HepG2 (cell line): ENCODE measurements around the gene CPNE5. TPM values are rescaled to one million over a fixed set of nuclear protein-coding genes. Genes with fewer than 3 reads are reported as not detected.
A peak's percentile ranks its signal among the peaks of the same experiment; 100 is the strongest.

ENCODE experiments used
- ATAC-seq: fragments of 200-7000 bp; cut with Tn5 transposase; 3 replicates; pipeline ENCODE4 v1.9.1; 2020; ENCODE audit warnings: mild to moderate bottlenecking, moderate library complexity
- BruUV-seq: library from RNA; stranded (reverse); fragments of 400-500 nt; replicated peaks from 2 replicates; lab custom pipeline; 2021; lab: Mats Ljungman, UMichigan
- CTCF ChIA-PET: fragments of 300-600 bp; formaldehyde crosslinking; extraction: SDS; loops from one replicate; lab custom pipeline; 2021; ENCODE audit warnings: low total read pairs, inconsistent platforms, low intra/inter-chr PET ratio; lab: Yijun Ruan, JAX
- POLR2A ChIA-PET: fragments of 350-600 bp; sonication (Branson Sonifier 250); formaldehyde crosslinking; loops from one replicate; lab custom pipeline; 2020; ENCODE audit warnings: antibody characterized with exemption, inconsistent platforms; lab: Yijun Ruan, JAX
- DNase-seq: peaks from one replicate; pipeline ENCODE4 v3.0.0-alpha.2; 2015; ENCODE audit warnings: low spot score
- FAIRE-seq: peaks from 3 replicates; lab custom pipeline; 2011; peaks lifted over from hg19 to GRCh38; lab: Jason Lieb, UNC
- H2AFZ ChIP-seq: one replicate; pipeline ENCODE4 v1.6.1; 2011; ENCODE audit warnings: low read length, inconsistent platforms
- H3K27ac ChIP-seq: fragments of 300-600 bp; 3 replicates; pipeline ENCODE4 v1.8.0; 2011; ENCODE audit warnings: mixed run types, mild to moderate bottlenecking, mixed read lengths, low read length, inconsistent platforms; ENCODE audit not compliant: insufficient read depth; ENCODE audit errors: extremely low read length
- H3K27me3 ChIP-seq, 2 experiments: fragments of 200-600 bp in 1 of 2; 2 replicates in 1 of 2; 3 replicates in 1 of 2; pipeline versions ENCODE4 v1.6.0 to v1.8.0; 2011; ENCODE audit warnings: low read length in 2 of 2, mild to moderate bottlenecking in 2 of 2, moderate library complexity in 2 of 2, inconsistent platforms in 1 of 2; ENCODE audit not compliant: insufficient read depth in 2 of 2, control insufficient read depth in 1 of 2
- H3K36me3 ChIP-seq, 2 experiments: fragments of 200-600 bp in 1 of 2; replicated peaks in 1 of 2; 2 replicates in 1 of 2; 3 replicates in 1 of 2; pipeline versions ENCODE4 v1.5.1 to v1.8.0; 2011; ENCODE audit warnings: low read length in 2 of 2, inconsistent platforms in 1 of 2; ENCODE audit not compliant: insufficient read depth in 2 of 2, control insufficient read depth in 1 of 2
- H3K4me1 ChIP-seq: 2 replicates; pipeline ENCODE4 v1.5.1; 2012; ENCODE audit warnings: low read length, inconsistent platforms; ENCODE audit not compliant: insufficient read depth
- H3K4me2 ChIP-seq: 2 replicates; pipeline ENCODE4 v1.6.0; 2011; ENCODE audit warnings: low read depth, low read length, inconsistent platforms
- H3K4me3 ChIP-seq, 3 experiments: fragments of 200-600 bp in 1 of 3; sonication (generic), shearing (Covaris generic) in 1 of 3; replicated peaks in 1 of 3; 2 replicates each; pipeline ENCODE4 v1.5.1; 2011 to 2016; ENCODE audit warnings: low read length in 3 of 3, inconsistent platforms in 2 of 3, low read depth in 2 of 3, mild to moderate bottlenecking in 2 of 3, control low read depth in 1 of 3, mixed read lengths in 1 of 3; ENCODE audit not compliant: insufficient read depth in 1 of 3
- H3K79me2 ChIP-seq: one replicate; pipeline ENCODE4 v1.6.1; 2011; ENCODE audit warnings: low read length, inconsistent platforms; ENCODE audit not compliant: insufficient read depth
- H3K9ac ChIP-seq: 2 replicates; pipeline ENCODE4 v1.6.0; 2011; ENCODE audit warnings: mild to moderate bottlenecking, low read depth, low read length, inconsistent platforms; ENCODE audit not compliant: insufficient read depth
- H3K9me3 ChIP-seq: 2 replicates; pipeline ENCODE4 v1.5.1; 2012; ENCODE audit warnings: mild to moderate bottlenecking, low read length
- H4K20me1 ChIP-seq: 2 replicates; pipeline ENCODE4 v1.6.0; 2011; ENCODE audit warnings: inconsistent platforms, mild to moderate bottlenecking, low read length, moderate library complexity; ENCODE audit not compliant: insufficient read depth
- EP300 ChIP-seq, 3 experiments: sonication (generic) in 1 of 3; formaldehyde crosslinking in 1 of 3; IDR thresholded peaks; 2 replicates each; pipeline versions ENCODE4 v1.5.1 to v1.6.1; 2011 to 2020; ENCODE audit warnings: low read depth in 2 of 3, low read length in 2 of 3, borderline replicate concordance in 1 of 3, improper control_type of control experiment in 1 of 3, mild to moderate bottlenecking in 1 of 3, missing genetic modification reagents in 1 of 3, moderate library complexity in 1 of 3
- HMG20A ChIP-seq: IDR thresholded peaks from 2 replicates; pipeline ENCODE4 v1.6.1; 2016; ENCODE audit warnings: borderline replicate concordance
- HNF1A ChIP-seq, 2 experiments: sonication (generic) in 1 of 2; formaldehyde crosslinking in 1 of 2; IDR thresholded peaks; 2 replicates each; pipeline versions ENCODE4 v1.4.0 to v1.6.1; 2016 to 2020; ENCODE audit warnings: borderline replicate concordance in 1 of 2, low read depth in 1 of 2, mild to moderate bottlenecking in 1 of 2, missing genetic modification reagents in 1 of 2
- HOXA3 ChIP-seq: sonication (generic); formaldehyde crosslinking; IDR thresholded peaks from 2 replicates; pipeline ENCODE4 v1.5.0; 2020; ENCODE audit warnings: missing genetic modification reagents
- KDM1A ChIP-seq: IDR thresholded peaks from 2 replicates; pipeline ENCODE4 v1.6.1; 2016; ENCODE audit warnings: missing compliant biosample characterization
- MEF2D ChIP-seq: sonication (generic); formaldehyde crosslinking; IDR thresholded peaks from 2 replicates; pipeline ENCODE4 v1.5.1; 2020; ENCODE audit warnings: mild to moderate bottlenecking, missing genetic modification reagents
- NFKB2 ChIP-seq: sonication (generic); formaldehyde crosslinking; IDR thresholded peaks from 2 replicates; pipeline ENCODE4 v1.4.0; 2020; ENCODE audit warnings: missing genetic modification reagents, borderline replicate concordance
- NFKBIZ ChIP-seq: IDR thresholded peaks from 2 replicates; pipeline ENCODE4 v1.6.1; 2018; ENCODE audit warnings: missing genetic modification reagents, missing compliant biosample characterization
- PREB ChIP-seq: sonication (generic); formaldehyde crosslinking; IDR thresholded peaks from 2 replicates; pipeline ENCODE4 v1.4.0; 2020; ENCODE audit warnings: missing genetic modification reagents
- PRMT3 ChIP-seq: sonication (generic); formaldehyde crosslinking; IDR thresholded peaks from 2 replicates; pipeline ENCODE4 v1.8.1; 2022; ENCODE audit warnings: low read depth, mild to moderate bottlenecking, moderate library complexity, missing genetic modification reagents, borderline replicate concordance
- SATB2 ChIP-seq: sonication (generic); formaldehyde crosslinking; IDR thresholded peaks from 2 replicates; pipeline ENCODE4 v1.5.0; 2020; ENCODE audit warnings: missing genetic modification reagents
- SIN3A ChIP-seq: IDR thresholded peaks from 2 replicates; pipeline ENCODE4 v1.6.1; 2011; ENCODE audit warnings: low read depth, mild to moderate bottlenecking, control low read depth, low read length, borderline replicate concordance
- SMAD3 ChIP-seq: sonication (generic); formaldehyde crosslinking; IDR thresholded peaks from 2 replicates; pipeline ENCODE4 v1.4.0; 2020; ENCODE audit warnings: missing genetic modification reagents
- SP2 ChIP-seq: sonication (generic); formaldehyde crosslinking; IDR thresholded peaks from 2 replicates; pipeline ENCODE4 v1.5.1; 2020; ENCODE audit warnings: mild to moderate bottlenecking, missing genetic modification reagents
- SRY ChIP-seq: sonication (generic); formaldehyde crosslinking; IDR thresholded peaks from 2 replicates; pipeline ENCODE4 v1.8.0; 2022; ENCODE audit warnings: mild to moderate bottlenecking, missing genetic modification reagents
- TAF15 ChIP-seq: fragments of 200-400 bp; formaldehyde crosslinking; IDR thresholded peaks from one replicate; pipeline ENCODE4 v1.6.1; 2018; ENCODE audit warnings: mild to moderate bottlenecking, low read depth, low read length; ENCODE audit not compliant: poor library complexity, severe bottlenecking
- ZNF678 ChIP-seq: sonication (generic); formaldehyde crosslinking; IDR thresholded peaks from 2 replicates; pipeline ENCODE4 v1.4.0; 2020; ENCODE audit warnings: mild to moderate bottlenecking, missing genetic modification reagents
- WGBS: methylation state at CpG from one replicate; pipeline ENCODE4 v1.1.6; 2017; ENCODE audit warnings: low lambda C conversion rate; 5-methylcytosine and 5-hydroxymethylcytosine counted together
- in situ Hi-C: cut with HindIII; loops from 2 replicates; pipeline ENCODE4 v1.10.0; 2017; ENCODE audit warnings: low pct_unique_long_range_greater_than_20kb; ENCODE audit not compliant: extremely low pct_ligation_motif_present
- intact Hi-C: fragments of 100-400 bp; cut with micrococcal nuclease; formaldehyde crosslinking; loops from one replicate; pipeline ENCODE4 v1.10.0; 2022; ENCODE audit not compliant: unreplicated experiment
- polyA plus RNA-seq, 8 experiments: library from polyadenylated mRNA; depleted of rRNA in 3 of 8; stranded (reverse) in 7 of 8; unstranded in 1 of 8; fragments of >200 nt; fragmentation: Illumina TruSeq in 4 of 8; extraction: Trizol in 4 of 8; gene quantifications; 2 replicates each; pipeline versions ENCODE4 v1.2.1 to v1.2.3, GENCODE V29; 2011 to 2016; ENCODE audit warnings: low read depth in 4 of 8, missing spikeins in 1 of 8, mixed read lengths in 1 of 8; ENCODE audit not compliant: insufficient read depth in 1 of 8
- total RNA-seq, 5 experiments: library from RNA; depleted of rRNA; stranded (reverse); fragments of >200 nt; fragmentation: Illumina TruSeq; extraction: Trizol; gene quantifications; 2 replicates each; pipeline ENCODE4 v1.2.3, GENCODE V29; 2016; ENCODE audit warnings: low read depth in 1 of 5

The CPNE5 gene
- total and polyA plus RNA-seq, 2 of the 13 experiments (the other 11 are each of a cell fraction or from before 2014, with no cell fraction given) = 0.16 TPM; not detected in 1

GRCh38 chr6:36848658-36849441 lies 9.6 kb upstream of the CPNE5 start:
- H3K4me3 ChIP-seq = no peak overlapping the region
- DNase-seq (peak; percentile 46), FAIRE-seq (peak; percentile 18), ATAC-seq (peak; percentile 59)
- peak overlapping the region; percentile 15; the same call in 1 of the 2 replicates for H3K4me2 ChIP-seq
- CTCF ChIA-PET = interaction anchor here (4.6 kb wide), 1 partner anchor 83 kb away, joined by 47 read pairs; no protein-coding TSS in a partner anchor
- H3K9ac ChIP-seq = no peak overlapping the region
- H3K27me3 ChIP-seq = no peaks in the 10 kb centered on the region
- POLR2A ChIA-PET = interaction anchor here (1.7 kb wide), 1 partner anchor 19 kb away, joined by 6 read pairs; no protein-coding TSS in a partner anchor
- H3K79me2 ChIP-seq = no peaks in the 10 kb centered on the region
- in situ Hi-C loops (no loop called here), intact Hi-C loops (loop anchor here (1.0 kb wide), 1 partner anchor 36 kb away; no protein-coding TSS in a partner anchor)
- peaks cover 0 to 8% of the 10 kb centered on the region in 2 experiments; a peak in 3 of 5 replicates for H3K36me3 ChIP-seq
- H3K9me3 ChIP-seq = no peaks in the 10 kb centered on the region
- no TSS peak for BruUV-seq
- peaks cover 35% of the 10 kb centered on the region for H3K4me1 ChIP-seq
- WGBS = 59% methylated on average over 26 of the region's 26 CpGs
- H3K27ac ChIP-seq = no peak overlapping the region
- no peaks in the 10 kb centered on the region for H4K20me1 ChIP-seq
- no peak overlapping the region for H2AFZ ChIP-seq
- no peak for TF ChIP-seq TAF15
- TF ChIP-seq SMAD3 (CRISPR knock-in tag) = no peak
- no peak for TF ChIP-seq SATB2 (CRISPR knock-in tag)
- 0 out of 2 replicates have a peak, but pooled peaks have one; percentile 19 for TF ChIP-seq SP2 (CRISPR knock-in tag)
- TF ChIP-seq HNF1A (IDR thresholded peaks at IDR 0.05; ENCODE audit: low read depth) = no peak
- TF ChIP-seq HNF1A (CRISPR knock-in tag; IDR thresholded peaks at IDR 0.05; ENCODE audit: borderline replicate concordance) = peak; percentile 30; the same call in 1 of the 2 replicates
- no peak for TF ChIP-seq NFKBIZ (CRISPR knock-in tag)
- TF ChIP-seq SRY (CRISPR knock-in tag) = no peak
- no peak for TF ChIP-seq PRMT3 (CRISPR knock-in tag)
- TF ChIP-seq KDM1A (CRISPR knock-in tag) = no peak
- TF ChIP-seq EP300 (IDR thresholded peaks at IDR 0.05; ENCODE audit: low read depth in 2 of 2, low read length in 2 of 2) = no peak
- no peak for TF ChIP-seq EP300 (CRISPR knock-in tag; IDR thresholded peaks at IDR 0.05; ENCODE audit: borderline replicate concordance)
- TF ChIP-seq ZNF678 (CRISPR knock-in tag) = no peak
- TF ChIP-seq MEF2D = no peak
- TF ChIP-seq PREB (CRISPR knock-in tag) = no peak
- TF ChIP-seq HMG20A (CRISPR knock-in tag) = 0 out of 2 replicates have a peak, but pooled peaks have one; percentile 29
- TF ChIP-seq SIN3A = peak; percentile 41; the same call in 1 of the 2 replicates
- 0 out of 2 replicates have a peak, but pooled peaks have one; percentile 19 for TF ChIP-seq HOXA3 (CRISPR knock-in tag)
- peak; percentile 10; the same call in 1 of the 2 replicates for TF ChIP-seq NFKB2 (CRISPR knock-in tag)
